K562 (cell line): ENCODE results near the gene TMEM88. TPM values are rescaled to one million over a fixed set of nuclear protein-coding genes. Genes with fewer than 3 reads are reported as not detected.

Experiments used
- ATAC-seq: fragments of 200-7000 bp; cut with Tn5 transposase; 3 replicates; pipeline ENCODE4 v1.9.1; 2020; ENCODE audit warnings: moderate library complexity
- BruUV-seq: library from RNA; stranded (reverse); fragments of 400-500 nt; replicated peaks from 2 replicates; lab custom pipeline; 2021; lab: Mats Ljungman, UMichigan
- CTCF ChIA-PET: fragments of 300-600 bp; formaldehyde crosslinking; extraction: SDS; loops from one replicate; lab custom pipeline; 2021; ENCODE audit warnings: low intra/inter-chr PET ratio; lab: Yijun Ruan, JAX
- POLR2A ChIA-PET: fragments of 300-600, 350-650 bp; sonication (Branson Sonifier 250); formaldehyde crosslinking; extraction: SDS; loops from one replicate; lab custom pipeline; 2021; ENCODE audit warnings: antibody characterized with exemption, inconsistent platforms; lab: Yijun Ruan, JAX
- DNase-seq, 4 experiments: peaks; one replicate each; pipeline versions ENCODE4 v3.0.0 to v3.0.0-alpha.2; 2011 to 2018; ENCODE audit warnings: low spot score in 3 of 4, mixed read lengths in 3 of 4; ENCODE audit errors: extremely low read depth in 1 of 4
- FAIRE-seq: peaks from 2 replicates; lab custom pipeline; 2011; peaks lifted over from hg19 to GRCh38; lab: Jason Lieb, UNC
- H2AFZ ChIP-seq: 2 replicates; pipeline ENCODE4 v1.6.0; 2011; ENCODE audit warnings: low read depth, low read length, control low read depth, inconsistent platforms
- H3K27ac ChIP-seq: fragments of 200-600 bp; 3 replicates; pipeline ENCODE4 v1.8.0; 2011; ENCODE audit warnings: low read depth, mild to moderate bottlenecking, control low read depth, inconsistent platforms, low read length, moderate library complexity, mixed read lengths; ENCODE audit errors: extremely low read depth
- H3K27me3 ChIP-seq, 2 experiments: fragments of 300-600 bp in 1 of 2; 2 replicates in 1 of 2; 3 replicates in 1 of 2; pipeline versions ENCODE4 v1.6.0 to v1.8.0; 2011; ENCODE audit warnings: inconsistent platforms in 2 of 2, low read length in 2 of 2, mild to moderate bottlenecking in 1 of 2, mixed read lengths in 1 of 2, moderate library complexity in 1 of 2; ENCODE audit not compliant: control insufficient read depth in 2 of 2, insufficient read depth in 2 of 2
- H3K36me3 ChIP-seq: fragments of 300-600 bp; 3 replicates; pipeline ENCODE4 v1.8.0; 2011; ENCODE audit warnings: mild to moderate bottlenecking, low read length, inconsistent platforms; ENCODE audit not compliant: control insufficient read depth, insufficient read depth
- H3K4me1 ChIP-seq, 2 experiments: fragments of 200-600 bp in 1 of 2; replicated peaks in 1 of 2; 2 replicates in 1 of 2; 3 replicates in 1 of 2; pipeline versions ENCODE4 v1.5.1 to v1.8.0; 2011; ENCODE audit warnings: inconsistent platforms in 2 of 2, low read length in 2 of 2, mild to moderate bottlenecking in 1 of 2, mixed read lengths in 1 of 2, moderate library complexity in 1 of 2; ENCODE audit not compliant: control insufficient read depth in 2 of 2, insufficient read depth in 2 of 2
- H3K4me2 ChIP-seq: 2 replicates; pipeline ENCODE4 v1.6.1; 2011; ENCODE audit warnings: low read length, control low read depth, inconsistent platforms, mixed read lengths; ENCODE audit not compliant: insufficient read depth
- H3K4me3 ChIP-seq: fragments of 200-600 bp; sonication (generic), shearing (Covaris generic); 2 replicates; pipeline ENCODE4 v1.5.1; 2016; ENCODE audit warnings: control low read depth, inconsistent platforms
- H3K79me2 ChIP-seq: fragments of 200-600 bp; 3 replicates; pipeline ENCODE4 v1.8.0; 2011; ENCODE audit warnings: low read length, inconsistent platforms; ENCODE audit not compliant: control insufficient read depth, insufficient read depth
- H3K9ac ChIP-seq, 2 experiments: 2 replicates each; pipeline versions ENCODE4 v1.6.0 to v1.6.1; 2011; ENCODE audit warnings: low read depth in 2 of 2, low read length in 2 of 2, control low read depth in 1 of 2, inconsistent platforms in 1 of 2, mild to moderate bottlenecking in 1 of 2, mixed read lengths in 1 of 2; ENCODE audit not compliant: insufficient read depth in 1 of 2
- H3K9me1 ChIP-seq: one replicate; pipeline ENCODE4 v1.6.0; 2011; ENCODE audit warnings: inconsistent platforms, mild to moderate bottlenecking, low read length, moderate library complexity; ENCODE audit not compliant: control insufficient read depth, insufficient read depth
- H3K9me3 ChIP-seq: replicated peaks from 2 replicates; pipeline ENCODE4 v1.5.1; 2011; ENCODE audit warnings: low read depth, low read length, inconsistent platforms; ENCODE audit not compliant: control insufficient read depth, insufficient read depth
- H4K20me1 ChIP-seq: replicated peaks from 2 replicates; pipeline ENCODE4 v1.6.1; 2011; ENCODE audit warnings: low read length, inconsistent platforms, mixed read lengths; ENCODE audit not compliant: control insufficient read depth, insufficient read depth
- ARNT ChIP-seq, 2 experiments: fragments of 450-650 bp; IDR thresholded peaks; 2 replicates each; pipeline ENCODE4 v1.6.1; 2016; ENCODE audit warnings: mild to moderate bottlenecking in 1 of 2
- BMI1 ChIP-seq: fragments of 150-350 bp; IDR thresholded peaks from 2 replicates; pipeline ENCODE4 v1.6.1; 2014; ENCODE audit warnings: low read length
- KDM4B ChIP-seq, 2 experiments: fragments of 450-650 bp in 1 of 2; sonication (generic) in 1 of 2; IDR thresholded peaks; 2 replicates each; pipeline ENCODE4 v1.6.1; 2016 to 2017; ENCODE audit warnings: borderline replicate concordance in 2 of 2, antibody characterized with exemption in 1 of 2, low read depth in 1 of 2, mild to moderate bottlenecking in 1 of 2
- L3MBTL2 ChIP-seq: fragments of 450-650 bp; IDR thresholded peaks from 2 replicates; pipeline ENCODE4 v1.6.1; 2016; ENCODE audit warnings: mild to moderate bottlenecking, moderate library complexity
- PHB ChIP-seq: fragments of 250-450 bp; sonication (Bioruptor Pico); IDR thresholded peaks from 2 replicates; pipeline ENCODE4 v1.5.0; 2021
- SRF ChIP-seq, 2 experiments: fragments of 250-450, 450-650 bp in 1 of 2; sonication (Bioruptor Pico) in 1 of 2; sonication (generic) in 1 of 2; formaldehyde crosslinking; IDR thresholded peaks; 2 replicates each; pipeline versions ENCODE4 v1.5.0 to v1.5.1; 2020 to 2022; ENCODE audit warnings: mild to moderate bottlenecking in 1 of 2, missing genetic modification reagents in 1 of 2
- SRSF9 ChIP-seq: fragments of 200-400 bp; formaldehyde crosslinking; IDR thresholded peaks from 2 replicates; pipeline ENCODE4 v1.6.1; 2017; ENCODE audit warnings: low read depth, low read length, borderline replicate concordance
- TCFL5 ChIP-seq: fragments of 250-450 bp; sonication (Bioruptor Pico); conservative IDR thresholded peaks from 2 replicates; pipeline ENCODE4 v1.6.1; 2021; ENCODE audit warnings: mild to moderate bottlenecking, moderate library complexity, matching md5 sums
- TGIF2 ChIP-seq: sonication (generic); formaldehyde crosslinking; IDR thresholded peaks from 2 replicates; pipeline ENCODE4 v1.8.1; 2022; ENCODE audit warnings: mild to moderate bottlenecking, missing genetic modification reagents, moderate library complexity
- U2AF2 ChIP-seq: fragments of 200-400 bp; formaldehyde crosslinking; optimal IDR thresholded peaks from 2 replicates; pipeline ENCODE3; 2017; ENCODE audit warnings: low read depth, mild to moderate bottlenecking, low read length
- ZNF780A ChIP-seq: fragments of 250-450 bp; sonication (Bioruptor Pico); IDR thresholded peaks from 2 replicates; pipeline ENCODE4 v1.5.0; 2021; ENCODE audit warnings: mild to moderate bottlenecking
- WGBS: fragments of 100-300 bp; shearing (Covaris generic); methylation state at CpG from one replicate; pipeline ENCODE4 v1.1.6; 2016; ENCODE audit warnings: low coverage, mixed read lengths; ENCODE audit not compliant: insufficient coverage; ENCODE audit errors: missing lambda C conversion rate; 5-methylcytosine and 5-hydroxymethylcytosine counted together
- in situ Hi-C: fragments of 300-500 bp; cut with MboI; formaldehyde crosslinking; loops from 4 replicates; pipeline ENCODE4 v1.15.0; 2018; ENCODE audit warnings: inconsistent platforms, mixed read lengths
- intact Hi-C: fragments of 100-400 bp; cut with micrococcal nuclease; formaldehyde crosslinking; loops from 2 replicates; pipeline ENCODE4 v1.14.2; 2022
- polyA plus RNA-seq, 8 experiments: library from polyadenylated mRNA; depleted of rRNA in 4 of 8; stranded (reverse) in 5 of 8; unstranded in 3 of 8; fragments of >200 nt; fragmentation: Nextera tagmentation in 2 of 8; fragmentation: Illumina TruSeq in 1 of 8; extraction: Ambion mirVana in 2 of 8; extraction: Trizol in 1 of 8; gene quantifications; 2 replicates each; pipeline versions ENCODE4 v1.2.1 to v1.2.3, GENCODE V29; 2011 to 2014; ENCODE audit warnings: inconsistent platforms in 1 of 8, missing spikeins in 1 of 8
- total RNA-seq, 7 experiments: library from RNA; depleted of rRNA in 6 of 7; stranded (reverse); fragments of >200 nt in 6 of 7; fragmentation: Illumina TruSeq in 2 of 7; extraction: Trizol in 2 of 7; gene quantifications; 2 replicates each; pipeline versions ENCODE4 v1.2.1 to v1.2.3, GENCODE V29; 2011 to 2021; ENCODE audit warnings: low replicate concordance in 1 of 7
- TF ChIP-seq, protein P1 (sequence below), 2 experiments: fragments of 450-650 bp in 1 of 2; sonication (generic) in 1 of 2; formaldehyde crosslinking in 1 of 2; IDR thresholded peaks in 1 of 2; conservative IDR thresholded peaks in 1 of 2; 2 replicates each; pipeline versions ENCODE4 v1.6.1 to v1.8.1; 2016 to 2023; ENCODE audit warnings: mild to moderate bottlenecking in 2 of 2, moderate library complexity in 2 of 2, inconsistent platforms in 1 of 2, missing genetic modification reagents in 1 of 2

TMEM88 gene
- total and polyA plus RNA-seq, 9 of the 15 experiments (the other 6 are each of a cell fraction or from before 2014, with no cell fraction given): 0.10 to 1.4 (median 0.36) TPM; not detected in 3

DNA sequence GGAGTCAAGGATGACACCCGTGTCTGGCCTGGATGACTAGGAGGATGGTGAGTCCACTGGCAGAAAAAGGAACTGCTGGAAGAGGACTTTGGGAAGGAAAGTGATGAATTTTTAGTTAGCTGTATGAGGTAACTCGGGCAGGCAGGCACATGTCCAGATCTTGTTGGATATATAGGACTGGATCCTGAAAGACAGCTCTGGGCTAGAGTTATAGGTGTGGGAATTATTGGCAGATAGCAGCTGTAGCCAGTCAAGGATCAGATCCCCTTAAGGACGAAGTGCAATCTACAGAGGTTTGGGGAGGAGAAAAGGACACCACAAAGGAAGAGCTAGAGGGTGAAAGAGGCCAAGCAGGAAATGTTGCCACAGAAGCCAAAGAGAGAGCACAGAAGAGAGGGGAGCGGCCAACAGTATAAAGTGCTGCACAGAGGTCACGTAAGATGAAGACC lies 13.0 kb downstream of the TMEM88 start:
- 72% methylated on average over 3 of the region's 5 CpGs for WGBS
- no peaks in the 10 kb centered on the region for H4K20me1 ChIP-seq
- no peak for ATAC-seq

DNA sequence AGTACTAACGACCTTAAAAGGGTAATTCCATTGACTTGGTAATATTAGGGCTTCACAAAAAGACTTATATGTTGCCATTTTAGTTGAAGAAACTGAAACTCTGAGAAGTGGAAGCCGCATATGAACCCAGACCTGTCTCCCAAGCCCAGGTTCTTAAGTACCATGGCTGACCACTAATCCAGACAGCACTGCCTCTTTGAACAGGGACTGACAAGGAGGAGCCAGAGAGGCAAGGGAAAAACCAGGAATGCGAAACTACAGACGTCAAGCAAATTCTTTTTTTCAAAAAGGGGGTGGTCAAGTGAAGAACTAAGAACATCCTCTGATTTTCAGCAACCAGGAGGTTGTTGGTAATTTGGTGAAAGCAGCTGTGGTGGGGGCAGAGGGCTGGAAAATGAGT lies 18.2 kb downstream of the TMEM88 start:
- ChIA-PET POLR2A (interaction anchor here (0.7 to 2.2 kb wide), 4 partner anchors 8 to 16 kb away, joined by 3 to 13 read pairs (median 6); partner anchors contain the start of gene NAA38), CTCF (no interaction called here)
- H2AFZ ChIP-seq: no peak overlapping the region
- H3K4me2 ChIP-seq: no peak overlapping the region
- FAIRE-seq (no peak), ATAC-seq (no peak), DNase-seq (no peak)
- H3K36me3 ChIP-seq: peaks cover 24% of the 10 kb centered on the region; the same call in 2 of the 3 replicates
- no peaks in the 10 kb centered on the region for H3K9me3 ChIP-seq
- 65% methylated on average over 4 of the region's 4 CpGs for WGBS
- no peaks in the 10 kb centered on the region for H3K9me1 ChIP-seq
- H3K9ac ChIP-seq: no peak overlapping the region
- H3K27ac ChIP-seq: no peak overlapping the region
- BruUV-seq: no TSS peak
- no peaks in the 10 kb centered on the region for H4K20me1 ChIP-seq
- intact Hi-C loops: no loop called here
- no peaks in the 10 kb centered on the region for H3K4me1 ChIP-seq
- no peak overlapping the region for H3K4me3 ChIP-seq
- H3K27me3 ChIP-seq: no peaks in the 10 kb centered on the region
- TF ChIP-seq U2AF2 (no peak), SRSF9 (no peak), KDM4B (IDR thresholded peaks at IDR 0.05; ENCODE audit: borderline replicate concordance in 2 of 2, low read depth in 1 of 2) (no peak), SRF (CRISPR knock-in tag; IDR thresholded peaks at IDR 0.05) (no peak), TGIF2 (CRISPR knock-in tag) (no peak), L3MBTL2 (no peak), TCFL5 (no peak), ZNF780A (CRISPR knock-in tag) (no peak), PHB (no peak), BMI1 (no peak)
- TF ChIP-seq, protein P1, sequence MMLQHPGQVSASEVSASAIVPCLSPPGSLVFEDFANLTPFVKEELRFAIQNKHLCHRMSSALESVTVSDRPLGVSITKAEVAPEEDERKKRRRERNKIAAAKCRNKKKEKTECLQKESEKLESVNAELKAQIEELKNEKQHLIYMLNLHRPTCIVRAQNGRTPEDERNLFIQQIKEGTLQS (IDR thresholded peaks at IDR 0.05): no peak
- TF ChIP-seq, protein P1 (CRISPR knock-in tag; conservative IDR thresholded peaks at IDR 0.05): no peak
- no peaks in the 10 kb centered on the region for H3K79me2 ChIP-seq
- in situ Hi-C loops: no loop called here

More for the DNA sequence above, 13.0 kb downstream of the TMEM88 start:
- in situ Hi-C loops: no loop called here
- POLR2A ChIA-PET: no interaction called here
- CTCF ChIA-PET: no interaction called here
- Histone ChIP-seq H3K9me1 (no peaks in the 10 kb centered on the region), H3K4me3 (no peak overlapping the region), H3K27me3 (no peaks in the 10 kb centered on the region), H3K9ac (no peak overlapping the region), H3K36me3 (peaks cover 20% of the 10 kb centered on the region; the same call in 1 of the 3 replicates), H3K4me2 (no peak overlapping the region), H2AFZ (no peak overlapping the region), H3K79me2 (no peaks in the 10 kb centered on the region; the same call in 2 of the 3 replicates), H3K9me3 (no peaks in the 10 kb centered on the region), H3K27ac (no peak overlapping the region), H3K4me1 (no peaks in the 10 kb centered on the region; a peak in 1 of 5 replicates)
- DNase-seq (no peak), FAIRE-seq (no peak)
- intact Hi-C loops: no loop called here
- no peak for TF ChIP-seq ARNT (IDR thresholded peaks at IDR 0.05)
- BruUV-seq: no TSS peak
